AG04449 (cell line): ENCODE measurements around the gene PRRT1B.

ENCODE experiments used
- CTCF ChIA-PET: fragments of 350-600 bp; formaldehyde crosslinking; extraction: SDS; loops from one replicate; lab custom pipeline; 2021; ENCODE audit warnings: antibody characterized with exemption; lab: Yijun Ruan, JAX
- POLR2A ChIA-PET: fragments of 400-600, 350-600 bp; formaldehyde crosslinking; extraction: SDS; loops from one replicate; lab custom pipeline; 2020; ENCODE audit warnings: antibody characterized with exemption, inconsistent platforms; lab: Yijun Ruan, JAX
- DNase-seq: peaks from one replicate; pipeline ENCODE4 v3.0.0-alpha.2; 2010; ENCODE audit warnings: low read depth, low spot score
- H3K4me3 ChIP-seq: 2 replicates; pipeline ENCODE4 v1.5.1; 2011; ENCODE audit warnings: low read depth, mild to moderate bottlenecking, control low read depth, low read length
- CTCF ChIP-seq: IDR thresholded peaks from one replicate; pipeline ENCODE4 v1.5.1; 2011; ENCODE audit warnings: mild to moderate bottlenecking, moderate library complexity, low read length, control low read depth, inconsistent platforms; ENCODE audit not compliant: insufficient read depth; ENCODE audit errors: missing control alignments

Gene PRRT1B

GRCh38 chr9:131578021-131578420, 32.7 kb downstream of the PRRT1B start:
- TF ChIP-seq CTCF, result no peak
- CTCF ChIA-PET, result interaction anchor here (0.8 to 1.7 kb wide), 4 partner anchors 12 to 169 kb away, joined by 3 to 7 read pairs (median 4); partner anchors contain the start of gene RAPGEF1

GRCh38 chr9:131578731-131579504, 33.6 kb downstream of the PRRT1B start:
- CTCF ChIA-PET, result interaction anchor here (1.0 to 1.7 kb wide), 4 partner anchors 12 to 168 kb away, joined by 3 to 7 read pairs (median 4); partner anchors contain the start of gene RAPGEF1
- DNase-seq, result no peak
- H3K4me3 ChIP-seq, result no peak overlapping the region
- POLR2A ChIA-PET, result no interaction called here
- no peak for TF ChIP-seq CTCF

More at GRCh38 chr9:131578021-131578420, 32.7 kb downstream of the PRRT1B start:
- POLR2A ChIA-PET, result no interaction called here
- DNase-seq, result no peak
- H3K4me3 ChIP-seq, result no peak overlapping the region

GRCh38 chr9:131579789-131580211, 34.5 kb downstream of the PRRT1B start:
- ChIA-PET POLR2A (no interaction called here), CTCF (interaction anchor here (1.0 to 1.7 kb wide), 3 partner anchors 12 to 160 kb away, joined by 3 to 7 read pairs (median 4); partner anchors contain the start of gene RAPGEF1)
- no peak for DNase-seq
- no peak for TF ChIP-seq CTCF
- no peak overlapping the region for H3K4me3 ChIP-seq

GRCh38 chr9:131580358-131580757, 35.0 kb downstream of the PRRT1B start:
- no peak for DNase-seq
- TF ChIP-seq CTCF, result no peak
- ChIA-PET CTCF (interaction anchor here (1.0 to 1.6 kb wide), 3 partner anchors 11 to 160 kb away, joined by 3 to 4 read pairs (median 3); partner anchors contain the start of gene RAPGEF1), POLR2A (no interaction called here)
- H3K4me3 ChIP-seq, result no peak overlapping the region

GRCh38 chr9:131582056-131582455, 36.7 kb downstream of the PRRT1B start:
- DNase-seq, result no peak
- ChIA-PET POLR2A (no interaction called here), CTCF (no interaction called here)
- no peak overlapping the region for H3K4me3 ChIP-seq
- no peak for TF ChIP-seq CTCF

GRCh38 chr9:131582466-131583336, 37.4 kb downstream of the PRRT1B start:
- ChIA-PET POLR2A (no interaction called here), CTCF (no interaction called here)
- H3K4me3 ChIP-seq, result no peak overlapping the region
- TF ChIP-seq CTCF, result no peak
- DNase-seq, result no peak
